KG1 (cell line): ENCODE measurements around the gene JMJD8.

Experiments used
- DNase-seq: peaks from one replicate; lab custom pipeline; 2025; lab: John Stamatoyannopoulos, UW

JMJD8 gene

DNA sequence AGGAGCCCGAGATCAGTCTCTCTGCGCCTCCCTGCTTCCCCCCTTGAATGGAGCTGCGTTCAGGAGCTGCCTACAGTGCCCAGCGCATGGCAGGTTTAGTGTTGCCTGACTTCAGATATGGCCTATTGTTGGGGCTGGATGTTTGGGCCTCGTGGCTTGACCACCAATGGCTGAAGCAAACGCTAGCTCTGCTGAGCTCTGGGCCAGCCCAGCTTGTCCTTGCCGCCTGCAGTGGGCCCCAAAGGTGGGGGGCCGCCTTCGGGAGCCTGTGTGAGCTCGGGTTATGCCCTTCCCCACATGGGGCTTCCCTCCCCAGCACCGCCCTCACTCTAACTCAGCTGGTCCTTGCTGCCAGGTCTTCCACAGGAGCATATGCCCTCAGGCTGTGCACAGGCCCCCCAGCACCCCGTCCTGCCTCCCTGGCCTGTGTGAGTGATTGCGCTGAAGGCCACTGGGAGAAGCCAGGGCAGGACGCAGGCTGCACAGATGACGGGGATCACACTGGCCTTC is 46.0 kb downstream of the JMJD8 start:
- DNase-seq, result no peak

DNA sequence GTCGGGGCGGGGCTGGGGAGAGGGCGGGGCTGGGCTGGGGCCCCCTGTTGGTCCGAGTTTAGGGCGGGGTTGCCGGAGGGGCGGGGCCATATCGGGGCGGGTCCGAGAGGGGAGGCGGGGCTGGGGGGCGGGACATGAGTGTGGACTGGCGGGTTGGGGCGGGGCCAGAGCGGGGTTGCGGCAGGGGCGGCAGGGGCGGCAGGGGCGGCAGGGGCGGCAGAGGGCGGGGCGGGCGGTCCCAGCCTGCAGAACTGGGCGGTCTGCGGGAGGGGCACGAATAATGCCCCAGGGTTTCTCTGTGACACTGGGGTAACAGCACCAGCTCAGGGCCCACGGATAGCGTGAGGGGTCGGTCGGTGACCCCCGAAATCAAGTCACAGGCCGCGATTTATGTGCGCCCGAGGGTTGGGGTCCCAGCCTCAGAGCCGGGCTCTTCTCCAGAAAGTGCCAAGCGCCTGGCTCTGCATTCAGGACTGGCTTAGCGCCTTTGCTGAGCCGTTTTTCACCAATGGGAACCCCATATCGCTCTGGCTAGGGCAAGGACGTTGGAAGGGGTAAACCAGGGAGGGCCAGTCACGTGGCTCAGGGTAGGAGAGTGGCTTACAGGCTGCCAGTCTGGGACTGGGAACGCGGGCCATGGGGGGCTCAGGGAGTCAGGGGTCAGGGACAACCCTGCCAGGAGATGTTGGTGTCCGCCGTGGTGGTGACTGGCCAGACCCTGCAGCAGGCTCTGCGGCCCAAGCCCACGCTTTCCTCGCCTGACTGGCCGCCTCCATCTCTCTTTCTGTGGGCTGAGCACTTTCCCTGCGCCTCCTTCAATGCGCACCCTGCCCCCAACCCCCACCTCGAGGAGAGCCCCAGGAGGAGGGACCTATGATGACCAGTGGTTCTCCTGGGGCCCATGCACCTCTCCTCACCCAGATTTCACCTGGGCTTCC is 46.8 kb downstream of the JMJD8 start:
- DNase-seq, result peak; percentile 76

DNA sequence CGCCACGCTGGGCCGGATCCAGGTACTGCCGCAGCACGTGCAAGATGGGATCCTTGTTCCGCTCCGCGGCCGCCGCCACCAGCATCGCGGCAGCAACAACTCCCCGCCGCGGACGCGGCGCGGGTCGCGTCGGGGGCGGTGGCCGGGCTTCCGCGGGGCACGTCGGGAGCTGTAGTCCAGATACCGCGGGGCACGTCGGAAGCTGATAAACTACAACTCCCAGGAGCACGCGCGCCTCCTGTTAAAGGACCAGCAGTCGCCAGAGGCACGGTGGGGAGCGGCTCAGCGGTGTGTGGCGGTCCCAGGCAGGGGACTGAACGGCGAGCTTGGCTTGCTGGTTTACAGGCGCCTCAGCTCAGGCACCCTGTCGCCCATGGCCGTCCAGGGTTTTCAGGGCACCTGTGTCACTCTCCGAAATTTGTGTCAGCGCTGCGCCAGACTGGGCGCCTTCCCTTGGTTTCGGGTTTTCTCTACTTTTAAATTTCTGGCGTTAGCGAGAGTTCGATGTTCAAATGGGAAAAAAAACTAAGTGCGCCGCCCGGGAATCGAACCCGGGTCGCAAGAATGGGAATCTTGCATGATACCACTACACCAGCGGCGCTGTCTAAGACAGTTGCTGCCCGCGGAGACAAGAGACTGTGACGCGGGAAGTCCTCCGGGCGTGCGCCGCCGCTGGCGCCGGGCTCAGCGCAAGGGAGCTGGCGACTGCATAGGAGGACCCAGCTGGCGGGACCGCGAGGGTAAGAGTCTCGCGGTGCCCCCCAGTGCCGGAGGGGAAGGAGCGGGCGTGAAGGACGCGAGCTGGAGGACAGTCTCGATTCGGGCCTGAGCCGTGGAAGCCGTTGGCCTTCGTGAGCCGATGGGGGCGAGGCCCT is 47.7 kb downstream of the JMJD8 start, which contains the start of gene METTL26:
METTL26 (minus strand) TSS at position 100 of the 875 bp plus-strand sequence; CDS start at position 85, 15 bp downstream.
- peak; percentile 80 for DNase-seq

DNA sequence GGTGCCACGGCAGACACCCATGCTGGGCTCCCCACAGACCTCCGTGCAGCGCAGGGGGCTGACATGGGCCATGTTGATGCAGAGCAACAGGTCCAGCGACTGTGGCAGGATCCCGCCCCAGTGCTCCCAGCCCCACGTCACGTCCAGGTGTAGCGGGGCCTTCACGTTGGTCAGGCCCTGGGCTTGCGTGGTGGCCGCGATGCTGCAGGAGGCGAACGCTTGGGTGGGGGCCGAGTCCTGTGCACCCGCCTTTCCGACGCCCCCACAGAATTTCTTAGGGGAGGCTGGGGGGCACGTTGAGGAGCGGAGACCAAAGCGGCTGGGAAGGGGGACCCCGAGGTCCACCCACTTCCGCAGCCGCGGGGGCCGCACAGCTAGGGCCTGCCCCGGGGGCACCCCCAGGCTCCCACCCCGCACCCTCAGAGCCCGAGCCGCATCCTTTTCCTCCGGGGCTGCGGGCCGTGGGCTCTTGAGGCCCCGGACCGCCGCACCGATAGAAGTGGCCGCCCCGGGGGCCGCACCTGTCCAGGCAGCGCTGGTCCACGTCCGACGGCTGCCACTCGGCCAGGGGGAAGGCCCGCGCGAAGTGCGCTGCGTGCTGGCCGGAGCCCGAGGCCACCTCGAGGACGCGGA is 48.4 kb downstream of the JMJD8 start:
- DNase-seq, result no peak

DNA sequence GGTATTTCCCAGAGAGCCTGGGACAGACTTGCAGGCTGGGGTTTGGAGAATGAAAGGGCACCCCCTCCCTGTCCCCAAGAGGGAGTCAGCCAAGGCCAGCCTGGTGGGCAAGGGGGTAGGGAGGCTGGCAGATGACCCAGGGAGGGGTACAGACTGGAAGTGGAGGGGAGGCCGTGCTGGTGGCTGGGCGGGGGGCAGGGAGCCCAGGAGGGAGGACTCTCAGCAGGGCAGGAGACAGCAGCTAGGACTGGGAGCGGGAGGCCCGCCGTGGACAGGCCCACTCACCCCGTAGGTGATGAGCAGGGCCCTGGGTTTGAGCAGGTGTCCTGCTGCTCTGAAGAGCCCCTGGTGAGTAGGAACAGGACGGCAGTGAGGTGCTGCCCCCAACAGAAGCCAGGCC is 49.1 kb downstream of the JMJD8 start:
- no peak for DNase-seq

DNA sequence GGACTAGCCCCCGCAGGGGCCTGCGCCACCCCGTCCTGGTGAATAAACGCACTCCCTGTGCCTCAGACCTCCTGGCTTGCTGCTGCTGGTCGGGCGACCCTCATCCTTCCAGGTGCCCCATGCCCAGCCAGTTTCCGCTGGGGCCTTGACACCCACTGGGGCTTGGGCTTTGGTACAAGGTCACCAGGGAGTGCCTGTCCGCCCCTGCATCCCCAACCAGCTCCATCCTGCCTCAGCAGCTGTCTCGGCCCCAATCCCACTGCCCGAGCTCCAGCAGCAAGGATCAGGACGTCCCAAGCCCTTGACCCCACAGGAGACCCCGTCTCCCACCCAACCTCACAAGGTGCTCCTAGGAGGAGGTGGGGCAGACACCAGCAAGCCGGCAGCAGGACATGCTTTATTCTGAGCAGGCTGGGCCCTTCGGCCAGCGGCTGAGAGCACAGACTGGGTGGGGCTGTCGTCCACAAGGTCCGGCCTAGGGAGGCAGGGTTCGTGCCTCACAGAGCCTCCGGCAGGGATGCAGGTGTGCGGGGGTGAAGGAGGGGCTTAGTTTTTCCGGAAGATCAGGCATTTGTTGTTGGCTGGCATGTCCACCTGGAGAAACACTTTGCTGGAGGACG is 50.0 kb downstream of the JMJD8 start:
- no peak for DNase-seq

DNA sequence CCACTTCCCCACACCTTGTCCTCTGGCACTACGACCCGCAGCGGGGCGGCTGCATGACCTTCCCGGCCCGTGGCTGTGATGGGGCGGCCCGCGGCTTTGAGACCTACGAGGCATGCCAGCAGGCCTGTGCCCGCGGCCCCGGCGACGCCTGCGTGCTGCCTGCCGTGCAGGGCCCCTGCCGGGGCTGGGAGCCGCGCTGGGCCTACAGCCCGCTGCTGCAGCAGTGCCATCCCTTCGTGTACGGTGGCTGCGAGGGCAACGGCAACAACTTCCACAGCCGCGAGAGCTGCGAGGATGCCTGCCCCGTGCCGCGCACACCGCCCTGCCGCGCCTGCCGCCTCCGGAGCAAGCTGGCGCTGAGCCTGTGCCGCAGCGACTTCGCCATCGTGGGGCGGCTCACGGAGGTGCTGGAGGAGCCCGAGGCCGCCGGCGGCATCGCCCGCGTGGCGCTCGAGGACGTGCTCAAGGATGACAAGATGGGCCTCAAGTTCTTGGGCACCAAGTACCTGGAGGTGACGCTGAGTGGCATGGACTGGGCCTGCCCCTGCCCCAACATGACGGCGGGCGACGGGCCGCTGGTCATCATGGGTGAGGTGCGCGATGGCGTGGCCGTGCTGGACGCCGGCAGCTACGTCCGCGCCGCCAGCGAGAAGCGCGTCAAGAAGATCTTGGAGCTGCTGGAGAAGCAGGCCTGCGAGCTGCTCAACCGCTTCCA is 50.6 kb downstream of the JMJD8 start:
- DNase-seq, result no peak

DNA sequence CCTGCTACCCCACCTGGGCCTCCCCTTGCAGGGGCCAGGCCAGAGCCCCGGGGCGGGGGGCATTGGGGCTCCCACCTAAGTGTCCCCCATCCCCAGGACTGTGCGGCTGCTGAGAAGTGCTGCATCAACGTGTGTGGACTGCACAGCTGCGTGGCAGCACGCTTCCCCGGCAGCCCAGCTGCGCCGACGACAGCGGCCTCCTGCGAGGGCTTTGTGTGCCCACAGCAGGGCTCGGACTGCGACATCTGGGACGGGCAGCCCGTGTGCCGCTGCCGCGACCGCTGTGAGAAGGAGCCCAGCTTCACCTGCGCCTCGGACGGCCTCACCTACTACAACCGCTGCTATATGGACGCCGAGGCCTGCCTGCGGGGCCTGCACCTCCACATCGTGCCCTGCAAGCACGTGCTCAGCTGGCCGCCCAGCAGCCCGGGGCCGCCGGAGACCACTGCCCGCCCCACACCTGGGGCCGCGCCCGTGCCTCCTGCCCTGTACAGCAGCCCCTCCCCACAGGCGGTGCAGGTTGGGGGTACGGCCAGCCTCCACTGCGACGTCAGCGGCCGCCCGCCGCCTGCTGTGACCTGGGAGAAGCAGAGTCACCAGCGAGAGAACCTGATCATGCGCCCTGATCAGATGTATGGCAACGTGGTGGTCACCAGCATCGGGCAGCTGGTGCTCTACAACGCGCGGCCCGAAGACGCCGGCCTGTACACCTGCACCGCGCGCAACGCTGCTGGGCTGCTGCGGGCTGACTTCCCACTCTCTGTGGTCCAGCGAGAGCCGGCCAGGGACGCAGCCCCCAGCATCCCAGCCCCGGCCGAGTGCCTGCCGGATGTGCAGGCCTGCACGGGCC is 51.4 kb downstream of the JMJD8 start:
- DNase-seq, result no peak

DNA sequence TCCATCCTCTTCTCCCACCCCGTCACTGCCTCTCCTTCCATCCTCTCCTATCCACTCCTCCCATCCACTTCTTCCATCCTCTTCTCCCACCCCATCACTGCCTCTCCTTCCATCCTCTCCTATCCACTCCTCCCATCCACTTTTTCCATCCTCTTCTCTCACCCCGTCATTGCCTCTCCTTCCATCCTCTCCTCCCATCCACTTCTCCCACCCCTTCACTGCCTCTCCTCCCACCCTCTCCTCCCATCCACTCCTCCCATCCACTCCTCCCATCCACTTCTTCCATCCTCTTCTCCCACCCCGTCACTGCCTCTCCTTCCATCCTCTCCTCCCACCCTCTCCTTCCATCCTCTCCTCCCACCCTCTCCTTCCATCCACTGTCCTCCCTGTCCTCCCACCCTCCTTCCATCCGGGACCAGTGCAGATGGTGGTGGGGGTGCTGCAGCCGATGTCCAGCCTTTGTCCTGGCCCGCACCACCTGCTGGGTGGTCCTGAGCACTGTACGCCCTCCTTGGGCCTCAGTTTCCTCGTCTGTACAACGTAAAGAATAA is 52.3 kb downstream of the JMJD8 start:
- DNase-seq, result no peak
